Lower leg skin (tissue), 3 donors: Measurements from ENCODE around the gene NTSR1.
"Not testable (repeated sequence)": the region's sequence is repeated elsewhere in the genome, so short reads cannot be mapped to it uniquely, and the experiment has no call there.

ENCODE experiments used
- POLR2A ChIP-seq, 2 donors: fragments of 450-650 bp; IDR thresholded peaks; one replicate each; pipeline ENCODE4 v1.6.1; 2016 to 2017; ENCODE audit warnings: antibody characterized with exemption in 2 of 2, mild to moderate bottlenecking in 1 of 2, moderate library complexity in 1 of 2
- TF ChIP-seq, protein P1 (sequence below), 3 donors: fragments of 450-650 bp; IDR thresholded peaks; one replicate each; pipeline ENCODE4 v1.5.1; 2016; ENCODE audit warnings: antibody characterized with exemption in 3 of 3, mild to moderate bottlenecking in 3 of 3, moderate library complexity in 2 of 3

DNA sequence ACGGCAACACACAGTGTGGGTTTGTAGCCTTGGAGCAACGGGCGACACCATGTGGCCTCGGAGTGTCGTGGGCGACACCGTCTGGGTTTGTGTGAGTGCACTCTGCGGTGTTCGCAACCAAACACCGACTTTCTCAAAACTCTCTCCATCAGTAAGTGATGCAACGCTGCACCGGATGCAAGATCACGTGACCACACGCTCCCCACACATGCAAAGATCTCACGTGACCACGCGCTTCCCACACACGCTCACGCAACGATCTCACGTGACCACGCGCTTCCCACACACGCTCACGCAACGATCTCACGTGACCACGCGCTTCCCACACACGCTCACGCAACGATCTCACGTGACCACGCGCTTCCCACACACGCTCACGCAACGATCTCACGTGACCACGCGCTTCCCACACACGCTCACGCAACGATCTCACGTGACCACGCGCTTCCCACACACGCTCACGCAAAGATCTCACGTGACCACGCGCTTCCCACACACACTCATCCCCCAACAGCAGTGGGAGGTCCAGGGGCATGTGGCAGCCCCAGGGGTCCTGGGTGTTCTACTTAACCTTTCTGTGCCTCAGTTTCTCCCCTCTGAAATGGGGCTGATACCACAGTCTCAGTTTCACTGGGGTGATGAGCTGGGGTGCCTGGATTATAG is 24.8 kb upstream of the NTSR1 start:
- TF ChIP-seq, protein P1, sequence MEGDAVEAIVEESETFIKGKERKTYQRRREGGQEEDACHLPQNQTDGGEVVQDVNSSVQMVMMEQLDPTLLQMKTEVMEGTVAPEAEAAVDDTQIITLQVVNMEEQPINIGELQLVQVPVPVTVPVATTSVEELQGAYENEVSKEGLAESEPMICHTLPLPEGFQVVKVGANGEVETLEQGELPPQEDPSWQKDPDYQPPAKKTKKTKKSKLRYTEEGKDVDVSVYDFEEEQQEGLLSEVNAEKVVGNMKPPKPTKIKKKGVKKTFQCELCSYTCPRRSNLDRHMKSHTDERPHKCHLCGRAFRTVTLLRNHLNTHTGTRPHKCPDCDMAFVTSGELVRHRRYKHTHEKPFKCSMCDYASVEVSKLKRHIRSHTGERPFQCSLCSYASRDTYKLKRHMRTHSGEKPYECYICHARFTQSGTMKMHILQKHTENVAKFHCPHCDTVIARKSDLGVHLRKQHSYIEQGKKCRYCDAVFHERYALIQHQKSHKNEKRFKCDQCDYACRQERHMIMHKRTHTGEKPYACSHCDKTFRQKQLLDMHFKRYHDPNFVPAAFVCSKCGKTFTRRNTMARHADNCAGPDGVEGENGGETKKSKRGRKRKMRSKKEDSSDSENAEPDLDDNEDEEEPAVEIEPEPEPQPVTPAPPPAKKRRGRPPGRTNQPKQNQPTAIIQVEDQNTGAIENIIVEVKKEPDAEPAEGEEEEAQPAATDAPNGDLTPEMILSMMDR (IDR thresholded peaks at IDR 0.05) = not testable (repeated sequence)
- TF ChIP-seq POLR2A (IDR thresholded peaks at IDR 0.05) = not testable (repeated sequence)
